Fibroblast of pulmonary artery (primary cell): Measurements from ENCODE around the gene SRSF11.

Experiments used
- DNase-seq: peaks from one replicate; pipeline ENCODE4 v3.0.0-alpha.2; 2010; ENCODE audit warnings: low read depth
- H3K4me3 ChIP-seq: replicated peaks from 2 replicates; pipeline ENCODE4 v1.5.1; 2011; ENCODE audit warnings: low read depth, mild to moderate bottlenecking, control low read depth, low read length, moderate library complexity
- TF ChIP-seq, protein P1 (sequence below): IDR thresholded peaks from 2 replicates; pipeline ENCODE4 v1.5.1; 2011; ENCODE audit warnings: mild to moderate bottlenecking, control low read depth, low read length, inconsistent platforms; ENCODE audit errors: missing control alignments

SRSF11 gene

DNA sequence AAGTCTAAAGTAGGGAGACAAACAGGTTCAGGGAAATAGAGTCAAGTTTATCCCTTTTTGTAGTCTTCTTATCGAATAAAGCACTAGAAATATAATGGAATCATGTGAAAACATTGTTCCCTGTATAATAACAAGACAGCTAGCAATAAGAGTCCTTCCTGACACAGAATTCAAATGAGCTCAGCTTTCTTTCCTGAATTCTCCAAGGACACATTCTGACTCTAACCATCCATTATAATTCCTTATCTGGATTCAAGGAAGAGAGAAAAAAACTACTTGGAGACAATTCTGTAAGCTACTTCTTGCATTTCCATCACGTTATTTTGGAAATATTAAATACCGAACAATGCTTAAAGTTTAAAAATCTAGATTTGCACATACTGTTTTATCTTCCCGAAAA lies 74.6 kb downstream of the SRSF11 start:
- no peak for DNase-seq
- H3K4me3 ChIP-seq, result no peak overlapping the region

DNA sequence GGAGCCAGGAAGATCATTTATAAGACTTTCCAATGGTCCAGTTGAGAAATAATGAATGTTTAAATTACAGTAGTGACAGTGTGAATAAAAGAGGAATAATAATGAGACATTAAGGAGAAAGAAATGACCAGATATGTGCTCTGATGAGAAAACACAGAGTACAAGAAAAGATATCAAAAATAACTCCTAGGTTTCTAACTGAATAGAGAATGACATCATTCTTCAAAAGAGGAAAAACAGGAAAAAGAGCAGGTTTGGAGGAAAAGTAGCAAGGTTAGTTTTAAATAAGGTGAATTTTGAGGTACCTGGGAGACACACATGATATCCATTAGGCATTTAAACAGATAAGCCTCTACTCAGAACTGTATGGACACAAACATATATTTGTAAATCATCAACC lies 78.3 kb downstream of the SRSF11 start:
- H3K4me3 ChIP-seq, result no peak overlapping the region
- no peak for DNase-seq
- TF ChIP-seq, protein P1, sequence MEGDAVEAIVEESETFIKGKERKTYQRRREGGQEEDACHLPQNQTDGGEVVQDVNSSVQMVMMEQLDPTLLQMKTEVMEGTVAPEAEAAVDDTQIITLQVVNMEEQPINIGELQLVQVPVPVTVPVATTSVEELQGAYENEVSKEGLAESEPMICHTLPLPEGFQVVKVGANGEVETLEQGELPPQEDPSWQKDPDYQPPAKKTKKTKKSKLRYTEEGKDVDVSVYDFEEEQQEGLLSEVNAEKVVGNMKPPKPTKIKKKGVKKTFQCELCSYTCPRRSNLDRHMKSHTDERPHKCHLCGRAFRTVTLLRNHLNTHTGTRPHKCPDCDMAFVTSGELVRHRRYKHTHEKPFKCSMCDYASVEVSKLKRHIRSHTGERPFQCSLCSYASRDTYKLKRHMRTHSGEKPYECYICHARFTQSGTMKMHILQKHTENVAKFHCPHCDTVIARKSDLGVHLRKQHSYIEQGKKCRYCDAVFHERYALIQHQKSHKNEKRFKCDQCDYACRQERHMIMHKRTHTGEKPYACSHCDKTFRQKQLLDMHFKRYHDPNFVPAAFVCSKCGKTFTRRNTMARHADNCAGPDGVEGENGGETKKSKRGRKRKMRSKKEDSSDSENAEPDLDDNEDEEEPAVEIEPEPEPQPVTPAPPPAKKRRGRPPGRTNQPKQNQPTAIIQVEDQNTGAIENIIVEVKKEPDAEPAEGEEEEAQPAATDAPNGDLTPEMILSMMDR, result no peak

More for the DNA sequence above, 74.6 kb downstream of the SRSF11 start:
- TF ChIP-seq, protein P1, result no peak
